NT2/D1 (cell line): ENCODE results near the gene CASK.

Experiments used
- SUZ12 ChIP-seq: IDR thresholded peaks from 2 replicates; pipeline ENCODE4 v1.6.1; 2011; ENCODE audit not compliant: insufficient read length, insufficient read depth; ENCODE audit errors: extremely low read depth
- YY1 ChIP-seq: IDR thresholded peaks from 2 replicates; pipeline ENCODE4 v1.6.1; 2011; ENCODE audit not compliant: insufficient read length, insufficient read depth

DNA sequence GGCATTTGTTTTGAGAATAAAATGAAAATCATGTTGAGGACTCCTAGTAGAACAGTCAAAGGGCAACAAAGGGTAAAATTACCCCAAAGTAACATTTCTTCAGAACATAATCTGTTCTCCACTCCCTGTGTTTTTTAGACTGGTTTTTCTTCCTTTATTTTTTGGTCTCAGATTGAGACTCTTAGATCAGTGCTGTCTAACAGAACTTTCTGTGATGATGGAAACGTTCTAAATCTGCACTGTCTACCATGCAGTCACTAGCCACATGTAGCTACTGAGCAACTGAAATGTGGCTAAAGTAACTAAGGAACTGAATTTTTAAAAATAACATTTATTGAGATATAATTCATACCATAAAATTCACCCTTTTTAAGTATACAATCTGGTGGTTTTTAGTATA is 19.8 kb downstream of the CASK start:
- TF ChIP-seq YY1, result no peak
- no peak for TF ChIP-seq SUZ12
